ENCODE measurements around the gene CCDC180.

DNA sequence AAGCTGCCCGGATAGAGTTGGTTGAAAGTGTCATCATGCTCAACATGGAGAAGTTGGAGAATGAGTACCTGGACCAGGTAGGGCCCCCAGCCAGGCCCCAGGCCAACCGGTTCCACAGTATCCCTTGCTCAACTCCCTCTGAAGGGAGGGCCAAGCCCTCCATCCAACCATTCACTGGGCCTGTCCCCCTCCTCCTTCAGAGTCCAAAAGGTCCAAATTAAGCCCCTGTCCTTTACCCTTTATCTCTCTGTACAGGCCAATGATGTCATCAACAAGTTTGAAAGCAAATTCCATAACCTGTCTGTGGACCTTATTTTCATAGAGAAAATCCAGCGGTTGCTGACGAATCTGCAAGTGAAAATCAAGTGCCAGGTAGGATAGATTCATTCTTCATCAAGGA, 47.2 kb downstream of the CCDC180 start:
- TF ChIP-seq POLR2AphosphoS5 (IDR thresholded peaks at IDR 0.05; ENCODE audit: low read depth, low read length) (no peak), TAF1 (IDR thresholded peaks at IDR 0.05; ENCODE audit: borderline replicate concordance, low read depth, low read length) (no peak), POLR2A (IDR thresholded peaks at IDR 0.05; ENCODE audit: low read depth, low read length) (no peak)
